ENCODE data around the gene SLC22A5.
"Not testable (repeated sequence)": the region's sequence is repeated elsewhere in the genome, so short reads cannot be mapped to it uniquely, and the experiment has no call there.

Gene SLC22A5

DNA sequence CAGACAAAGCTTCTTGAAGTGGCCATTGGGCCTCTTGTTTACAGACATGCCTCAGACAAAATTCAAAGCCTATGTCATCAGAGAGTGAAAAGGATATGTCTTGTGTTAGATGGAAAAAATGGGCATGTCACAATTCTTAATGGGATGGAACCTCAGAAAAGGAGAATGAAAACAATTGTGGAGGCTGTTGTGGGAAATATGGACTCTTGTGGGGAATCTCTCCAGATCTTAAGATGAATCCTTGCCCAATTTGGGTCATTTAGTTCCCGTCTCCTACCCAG is 19.5 kb downstream of the SLC22A5 start:
- DNase-seq: no peak

DNA sequence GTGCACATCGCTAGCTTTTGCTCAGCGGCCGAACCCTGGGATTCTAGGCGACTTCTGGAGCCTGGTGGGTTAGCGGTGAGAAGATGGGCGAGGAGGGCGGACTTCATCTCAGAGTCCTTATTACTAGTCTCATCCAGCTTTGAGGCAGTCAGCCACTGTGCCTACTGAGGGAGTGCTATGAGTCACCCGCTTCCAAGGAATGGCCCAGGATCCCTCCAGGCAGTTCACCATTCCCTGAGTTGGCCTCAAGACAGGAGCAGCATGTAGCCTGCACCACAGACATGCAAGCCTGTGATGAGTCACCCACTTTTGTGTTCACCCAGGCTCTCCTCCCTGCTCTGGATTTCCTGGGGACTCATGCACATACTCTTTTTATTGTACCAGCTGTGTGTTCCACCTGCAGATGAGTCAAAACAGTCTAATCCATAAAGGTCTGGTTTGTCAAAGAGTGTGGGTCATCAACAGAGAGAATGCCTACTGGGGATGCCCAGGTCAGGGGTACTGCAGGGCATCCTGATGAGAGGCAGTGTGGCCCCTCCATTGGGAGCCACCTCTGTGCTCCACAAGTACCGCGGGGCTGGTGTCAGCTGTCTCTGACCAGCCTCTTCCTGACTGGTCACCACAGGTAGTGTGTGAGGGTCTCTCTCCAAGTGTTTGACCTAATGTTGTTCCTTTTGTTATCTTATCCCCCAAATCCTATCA is 20.2 kb downstream of the SLC22A5 start:
- DNase-seq: no peak

DNA sequence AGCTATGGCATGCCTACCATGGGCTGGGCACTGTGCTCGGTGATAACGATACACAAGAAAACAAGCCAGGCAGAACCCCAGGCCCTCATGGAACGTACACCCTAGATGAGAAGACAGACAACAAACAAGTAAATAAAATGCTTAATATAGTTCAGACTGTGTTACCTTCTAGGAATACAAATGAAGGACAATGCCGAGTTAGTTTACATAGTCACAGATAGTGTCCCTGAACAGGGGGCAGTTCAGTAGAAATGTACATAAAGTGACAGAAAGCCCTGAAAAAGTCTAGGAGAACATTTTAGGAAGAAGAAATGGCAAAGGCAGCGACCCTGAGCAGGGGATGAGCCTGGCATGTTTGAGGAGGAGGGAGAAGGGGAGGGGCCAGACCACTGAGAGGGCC is 21.7 kb downstream of the SLC22A5 start:
- no peak for DNase-seq

DNA sequence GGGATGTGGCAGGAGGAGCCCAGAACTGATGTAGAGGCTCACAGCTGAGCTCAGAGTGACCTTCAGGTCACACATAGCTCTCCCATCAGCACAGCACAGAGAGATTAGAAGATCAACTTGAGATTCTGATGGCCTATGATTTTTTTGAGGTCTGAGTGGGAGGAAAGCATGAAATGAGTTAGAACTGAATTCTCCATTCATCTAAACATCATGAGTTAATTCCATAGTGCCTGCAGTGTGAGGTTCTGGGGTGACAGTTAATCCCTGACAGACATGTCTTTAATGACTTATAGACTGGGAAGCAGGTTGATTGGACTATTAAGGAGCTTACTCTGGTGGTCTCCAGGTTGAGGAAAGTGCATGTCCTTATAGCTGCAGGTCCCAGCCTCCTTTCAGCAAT is 22.4 kb downstream of the SLC22A5 start:
- no peak for DNase-seq

DNA sequence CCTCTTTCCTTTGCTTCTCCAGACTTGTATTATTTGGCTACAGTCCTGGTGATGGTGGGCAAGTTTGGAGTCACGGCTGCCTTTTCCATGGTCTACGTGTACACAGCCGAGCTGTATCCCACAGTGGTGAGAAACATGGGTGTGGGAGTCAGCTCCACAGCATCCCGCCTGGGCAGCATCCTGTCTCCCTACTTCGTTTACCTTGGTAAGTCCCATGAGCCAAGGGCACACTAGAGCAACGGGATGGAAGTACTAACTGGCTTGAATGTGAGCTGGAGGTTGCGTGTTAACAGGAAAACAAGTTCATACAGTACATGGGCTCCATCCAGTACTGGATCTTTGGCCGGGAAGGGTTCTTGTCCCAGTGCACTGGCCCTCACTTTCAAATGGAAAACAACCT is 22.9 kb downstream of the SLC22A5 start:
- no peak for DNase-seq

DNA sequence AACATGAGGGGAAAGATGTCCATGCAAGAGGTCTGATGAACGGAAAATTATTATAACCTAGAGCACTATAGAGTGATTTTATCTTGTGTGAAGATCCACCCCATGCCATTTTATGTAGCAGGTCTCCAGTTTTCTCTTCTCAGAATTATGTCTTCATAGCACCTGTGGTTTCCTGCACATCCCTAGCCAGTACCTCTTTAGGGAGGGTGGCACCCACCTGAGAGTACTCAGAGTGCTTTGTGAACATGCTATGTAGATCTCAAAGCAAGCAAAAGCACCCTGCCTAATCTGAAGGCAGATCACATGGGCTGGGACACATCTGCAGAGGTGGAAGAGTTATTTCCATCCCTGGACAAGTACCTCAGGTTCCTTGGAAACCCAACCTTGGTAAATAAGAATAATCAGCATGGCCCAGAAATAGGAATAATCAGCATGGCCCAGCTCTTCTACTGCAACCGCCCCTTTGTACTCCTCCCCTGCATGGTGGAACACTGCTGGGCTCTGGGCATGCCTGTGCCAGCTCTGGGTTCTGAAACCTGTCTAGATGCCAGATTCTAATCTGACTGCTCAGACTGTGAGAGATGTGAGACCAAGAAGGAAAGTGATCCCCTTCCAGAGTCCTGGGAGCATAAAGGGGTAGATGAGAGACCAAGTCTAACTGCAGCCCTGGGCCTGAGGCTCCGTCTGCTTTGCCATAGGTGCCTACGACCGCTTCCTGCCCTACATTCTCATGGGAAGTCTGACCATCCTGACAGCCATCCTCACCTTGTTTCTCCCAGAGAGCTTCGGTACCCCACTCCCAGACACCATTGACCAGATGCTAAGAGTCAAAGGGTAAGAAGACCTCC is 23.7 kb downstream of the SLC22A5 start:
- no peak for DNase-seq

DNA sequence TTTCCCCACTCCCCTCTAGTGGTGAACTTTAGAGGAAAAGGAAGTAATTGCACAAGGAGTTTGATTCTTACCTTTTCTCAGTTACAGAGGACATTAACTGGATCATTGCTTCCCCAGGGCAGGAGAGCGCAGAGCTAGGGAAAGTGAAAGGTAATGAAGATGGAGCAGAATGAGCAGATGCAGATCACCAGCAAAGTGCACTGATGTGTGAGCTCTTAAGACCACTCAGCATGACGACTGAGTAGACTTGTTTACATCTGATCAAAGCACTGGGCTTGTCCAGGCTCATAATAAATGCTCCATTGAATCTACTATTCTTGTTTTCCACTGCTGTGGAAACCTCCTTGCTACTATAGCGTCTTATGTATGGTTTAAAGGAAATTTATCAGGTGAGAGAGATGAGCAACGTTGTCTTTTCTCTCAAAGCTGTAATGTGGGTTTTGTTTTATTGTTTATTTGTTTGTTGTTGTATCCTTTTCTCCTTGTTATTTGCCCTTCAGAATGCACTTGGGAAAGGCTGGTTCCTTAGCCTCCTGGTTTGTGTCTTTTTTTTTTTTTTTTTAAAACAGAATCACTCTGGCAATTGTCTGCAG is 25.3 kb downstream of the SLC22A5 start:
- no peak for DNase-seq

DNA sequence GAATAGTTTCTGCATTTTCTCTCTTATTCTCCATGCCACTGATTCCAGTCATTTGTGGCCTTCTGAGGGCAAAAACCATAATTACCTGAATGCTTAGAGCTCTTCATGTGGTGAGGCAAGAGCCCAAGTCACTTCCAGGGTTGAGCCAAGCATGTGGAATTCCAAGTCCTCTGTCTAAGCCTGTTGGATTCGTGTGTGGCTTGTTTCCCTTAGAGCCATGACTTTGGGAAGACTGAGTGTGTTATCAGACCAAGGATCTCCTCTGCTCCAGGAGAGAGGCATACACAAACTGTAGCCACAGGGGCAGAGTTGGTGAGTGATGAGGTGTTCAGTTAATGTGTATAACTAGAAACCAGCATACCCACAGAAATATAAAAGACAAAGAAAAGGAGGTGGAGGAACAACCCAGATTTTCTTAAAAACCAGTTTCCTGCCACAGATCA is 27.1 kb downstream of the SLC22A5 start:
- DNase-seq: no peak

DNA sequence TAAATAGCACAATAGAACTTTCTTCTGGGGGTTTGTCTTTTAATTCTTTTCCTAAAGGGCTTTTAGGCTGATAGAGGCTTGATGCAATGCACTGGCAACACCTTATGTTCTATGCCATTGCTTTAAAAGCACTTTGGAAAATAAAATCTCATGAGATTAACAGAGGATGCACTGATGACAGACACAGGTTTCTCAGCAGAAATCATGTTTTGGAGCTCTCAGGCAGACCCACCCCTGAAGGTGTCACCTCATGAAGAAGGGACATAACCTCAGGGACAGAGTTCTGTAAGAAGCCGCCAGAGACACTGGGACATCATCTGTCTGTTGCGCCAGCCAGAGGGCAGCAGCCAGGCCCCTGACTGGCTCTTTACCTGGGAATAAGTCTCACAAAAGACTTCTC is 27.7 kb downstream of the SLC22A5 start:
- DNase-seq: no peak

DNA sequence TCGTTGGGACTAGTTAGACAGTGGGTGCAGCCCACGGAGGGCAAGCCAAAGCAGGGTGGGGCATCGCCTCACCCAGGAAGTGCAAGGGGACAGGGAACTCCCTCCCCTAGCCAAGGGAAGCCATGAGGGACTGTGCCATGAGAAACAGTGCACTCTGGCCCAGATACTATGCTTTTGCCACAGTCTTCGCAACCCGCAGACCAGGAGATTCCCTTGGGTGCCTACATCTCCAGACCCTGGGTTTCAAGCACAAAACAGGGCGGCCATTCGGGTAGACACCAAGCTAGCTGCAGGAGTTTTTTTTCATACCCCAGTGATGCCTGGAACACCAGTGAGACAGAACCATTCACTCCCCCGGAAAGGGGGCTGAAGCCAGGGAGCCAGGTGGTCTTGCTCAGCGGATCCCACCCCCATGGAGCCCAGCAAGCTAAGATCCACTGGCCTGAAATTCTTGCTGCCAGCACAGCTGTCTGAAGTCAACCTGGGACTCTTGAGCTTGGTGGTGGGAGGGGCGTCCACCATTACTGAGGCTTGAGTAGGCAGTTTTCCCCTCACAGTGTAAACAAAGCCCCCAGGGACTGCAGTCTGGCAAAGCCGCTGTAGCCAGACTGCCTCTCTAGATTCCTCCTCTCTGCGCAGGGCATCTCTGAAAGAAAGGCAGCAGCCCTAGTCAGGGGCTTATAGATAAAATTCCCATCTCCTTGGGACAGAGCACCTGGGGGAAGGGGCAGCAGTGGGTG is 28.6 kb downstream of the SLC22A5 start:
- not testable (repeated sequence) for DNase-seq

DNA sequence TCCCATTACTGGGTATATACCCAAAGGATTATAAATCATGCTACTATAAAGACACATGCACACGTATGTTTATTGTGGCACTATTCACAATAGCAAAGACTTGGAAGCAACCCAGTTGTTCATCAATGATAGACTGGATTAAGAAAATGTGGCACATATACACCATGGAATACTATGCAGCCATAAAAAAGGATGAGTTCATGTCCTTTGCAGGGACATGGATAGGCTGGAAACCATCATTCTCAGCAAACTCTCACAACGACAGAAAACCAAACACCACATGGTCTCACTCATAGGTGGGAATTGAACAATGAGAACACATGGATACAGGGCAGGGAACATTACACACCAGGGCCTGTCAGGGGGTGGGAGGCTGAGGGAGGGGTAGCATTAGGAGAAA is 34.5 kb downstream of the SLC22A5 start:
- not testable (repeated sequence) for DNase-seq

DNA sequence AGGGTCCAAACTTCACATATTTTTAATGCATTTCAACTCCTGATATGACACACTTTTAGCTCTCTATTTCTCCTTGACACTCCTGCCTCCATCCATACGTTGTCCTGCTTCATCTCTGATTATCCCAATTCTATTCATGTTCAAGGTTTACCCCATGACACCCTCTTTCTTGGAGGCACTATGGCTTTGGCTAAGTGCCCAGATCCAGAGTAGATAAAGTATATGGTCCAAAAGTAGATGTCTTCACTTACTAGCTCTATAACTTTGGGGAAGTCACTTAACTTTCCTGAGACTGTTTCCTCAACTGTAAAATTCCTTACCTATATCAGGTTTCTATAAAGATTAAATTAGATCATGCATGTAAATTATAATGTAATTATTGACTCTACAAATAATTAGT is 36.1 kb downstream of the SLC22A5 start:
- DNase-seq: no peak

DNA sequence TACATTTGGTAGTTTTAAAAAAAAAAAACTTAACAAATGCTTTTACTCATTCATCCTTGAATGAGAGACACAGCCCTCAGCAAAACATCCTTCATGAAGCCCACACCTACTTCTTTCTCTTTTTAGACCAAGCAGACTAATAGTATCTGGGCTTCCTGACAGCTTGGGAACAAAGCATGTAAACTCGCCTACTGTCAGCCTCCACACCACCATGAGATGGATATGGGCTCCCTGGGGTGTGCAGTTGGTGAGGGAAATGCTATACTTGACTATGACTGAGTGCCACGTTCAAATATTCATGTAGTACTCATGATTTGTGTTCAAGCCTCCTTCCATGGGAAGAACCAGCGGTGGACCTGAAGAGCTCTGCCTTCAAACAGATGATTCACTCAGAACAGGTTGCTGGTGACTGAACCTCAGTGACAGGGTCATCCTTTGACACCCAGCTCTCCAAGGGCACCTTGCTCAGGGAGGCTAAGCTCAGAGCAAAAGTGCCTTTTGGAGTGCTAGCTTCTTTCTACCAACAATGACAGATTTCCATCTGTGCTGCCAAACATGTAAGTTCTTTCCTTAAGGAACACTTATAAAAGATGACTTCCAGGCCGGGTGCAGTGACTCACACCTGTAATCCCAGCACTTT is 36.8 kb downstream of the SLC22A5 start:
- no peak for DNase-seq

DNA sequence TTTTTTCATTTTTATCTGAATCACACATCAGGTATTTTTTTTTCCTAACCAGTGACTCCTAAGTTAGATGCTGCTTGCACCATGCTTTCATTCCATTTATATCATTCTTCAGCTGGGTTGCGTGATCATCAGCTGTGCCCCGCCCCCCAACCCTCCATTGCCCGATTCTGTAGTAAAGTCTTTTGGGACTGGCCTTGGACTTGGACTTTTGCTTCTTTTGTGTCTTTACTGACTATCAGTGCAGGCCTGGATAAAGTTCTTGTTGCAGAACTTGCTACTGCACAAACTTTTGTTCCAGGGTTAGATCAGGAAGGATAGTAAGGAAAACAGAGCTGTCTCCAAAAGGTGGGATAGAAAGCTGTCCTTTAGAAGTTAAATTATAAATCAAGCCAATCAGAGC is 38.5 kb downstream of the SLC22A5 start:
- no peak for DNase-seq

DNA sequence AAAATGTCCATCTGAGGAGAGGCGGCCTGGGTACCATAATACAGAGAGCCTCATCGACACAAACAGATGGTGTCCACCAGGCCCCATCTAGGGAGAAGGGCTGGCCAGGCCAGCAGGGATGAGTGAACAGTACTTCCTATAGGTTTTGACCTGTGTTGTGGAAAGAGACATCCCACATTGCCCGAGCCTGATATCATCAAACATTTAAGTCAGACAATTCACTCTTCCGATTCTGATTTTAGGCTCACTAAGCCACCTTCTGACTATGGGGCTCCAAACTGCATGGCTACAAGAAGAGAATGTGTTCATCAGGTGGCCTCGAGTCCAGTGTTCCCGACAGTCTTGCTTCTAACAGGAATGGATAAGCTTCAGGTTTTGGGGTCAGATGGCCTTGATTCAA is 38.9 kb downstream of the SLC22A5 start:
- DNase-seq: no peak

DNA sequence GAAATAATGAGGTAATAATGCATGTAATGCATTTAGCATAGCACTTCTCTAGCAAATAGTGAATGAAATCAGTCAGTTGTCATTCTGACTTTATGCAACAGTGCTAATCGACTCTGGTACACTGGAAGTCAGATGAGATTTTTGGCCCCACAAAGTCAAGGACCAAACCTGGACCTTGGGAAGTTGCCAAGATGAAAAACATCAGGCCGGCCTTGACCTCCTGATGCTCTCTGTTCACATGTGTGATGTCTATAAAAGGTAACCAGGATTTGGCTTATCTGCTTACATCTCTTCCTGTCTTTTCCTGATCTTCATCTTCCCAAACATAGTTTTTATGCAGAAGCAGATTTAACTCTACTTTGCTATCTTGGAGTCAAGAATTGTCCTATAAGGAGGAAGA is 39.5 kb downstream of the SLC22A5 start:
- no peak for DNase-seq

DNA sequence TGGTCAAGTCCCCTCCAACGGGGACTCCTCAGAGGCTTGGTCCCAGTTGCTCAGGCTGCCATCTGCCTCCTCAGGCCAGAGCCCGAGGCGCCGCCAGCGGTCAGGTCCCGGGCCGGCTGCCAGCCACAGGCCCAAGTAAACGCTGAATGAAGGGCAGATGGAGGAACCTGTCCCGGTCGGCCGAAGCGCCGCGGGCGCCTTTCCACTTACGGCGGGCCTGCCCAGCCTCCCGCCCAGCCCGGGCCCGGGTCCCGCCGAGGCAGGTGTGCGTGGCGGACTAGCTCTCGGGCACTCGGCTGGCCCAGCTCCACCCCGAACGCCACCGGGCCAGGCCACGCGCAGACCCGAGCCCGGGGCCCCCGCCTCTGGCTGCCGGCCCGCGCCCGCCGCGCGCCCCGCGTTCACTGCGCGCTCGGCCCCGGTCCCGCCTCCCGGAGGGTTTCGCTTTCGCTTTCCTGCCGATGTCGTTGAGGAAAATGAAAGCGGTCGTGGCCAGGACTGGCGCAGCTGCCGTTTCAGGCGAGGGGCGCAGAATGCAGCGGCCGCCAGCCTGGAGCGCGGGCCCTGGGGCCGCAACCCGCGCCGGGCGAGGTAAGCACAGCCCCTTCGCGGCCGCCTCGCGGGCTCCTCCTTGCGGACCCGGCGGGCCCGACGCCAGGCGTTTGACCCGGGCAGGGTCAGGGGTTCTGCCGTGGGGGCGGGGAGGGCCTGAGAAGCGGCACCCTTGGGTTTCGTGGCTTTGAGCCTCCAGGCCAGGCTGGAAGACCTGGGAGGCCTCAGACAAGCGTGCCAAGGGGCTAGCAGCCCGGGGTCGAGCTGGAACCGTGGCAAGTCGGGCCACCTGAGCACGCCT is 41.2 kb downstream of the SLC22A5 start:
- no peak for DNase-seq

DNA sequence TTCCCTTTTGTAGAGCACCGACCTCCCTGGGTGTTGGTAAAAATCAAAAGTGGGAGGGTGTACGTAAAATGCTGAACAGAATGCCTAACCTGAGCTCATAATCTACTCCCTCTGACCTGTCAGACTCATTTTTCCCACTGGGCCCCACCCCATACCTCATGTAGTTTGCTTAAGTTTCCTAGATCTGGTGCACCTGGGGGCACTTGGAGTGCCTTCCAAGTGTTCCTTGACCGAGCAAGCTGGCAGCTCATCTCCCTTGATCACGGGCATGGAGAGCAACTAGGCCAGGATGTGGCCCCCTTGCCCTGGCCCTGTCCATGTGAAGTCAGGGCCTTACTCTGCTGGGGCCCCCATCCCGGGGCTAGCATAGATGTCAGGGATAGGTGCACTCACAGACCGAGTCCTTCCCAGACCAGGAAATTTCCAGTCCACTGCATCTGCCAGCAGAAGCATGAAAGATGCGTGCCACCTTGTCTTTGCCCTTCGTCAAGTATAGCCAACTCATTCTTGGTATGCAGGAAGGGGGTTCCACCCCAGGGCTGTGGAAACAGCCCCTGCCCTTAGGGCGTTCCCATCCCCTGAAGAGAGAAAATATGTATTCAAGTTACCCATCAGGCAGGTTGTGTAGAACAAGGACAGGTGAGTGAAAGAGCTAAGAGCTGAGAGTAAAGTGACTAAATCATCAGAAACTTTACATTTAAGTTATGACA is 41.9 kb downstream of the SLC22A5 start:
- no peak for DNase-seq

DNA sequence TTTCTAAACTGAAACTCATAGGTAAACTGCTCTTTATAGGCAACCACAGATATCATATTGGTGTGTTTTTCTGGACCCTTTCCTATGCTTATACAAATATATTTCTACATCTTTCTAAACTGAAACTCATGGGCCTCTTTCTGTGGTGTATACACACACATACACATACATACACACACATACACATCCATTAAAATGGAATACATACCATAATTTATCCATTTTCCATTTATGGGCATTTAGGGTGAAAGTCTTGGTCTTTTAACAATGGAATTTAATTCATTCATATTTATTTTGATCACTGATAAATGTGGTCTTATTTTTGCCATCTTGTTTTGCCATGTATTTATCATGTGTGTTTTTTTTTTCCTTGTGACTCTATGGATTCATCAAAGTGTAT is 44.1 kb downstream of the SLC22A5 start:
- DNase-seq: no peak

DNA sequence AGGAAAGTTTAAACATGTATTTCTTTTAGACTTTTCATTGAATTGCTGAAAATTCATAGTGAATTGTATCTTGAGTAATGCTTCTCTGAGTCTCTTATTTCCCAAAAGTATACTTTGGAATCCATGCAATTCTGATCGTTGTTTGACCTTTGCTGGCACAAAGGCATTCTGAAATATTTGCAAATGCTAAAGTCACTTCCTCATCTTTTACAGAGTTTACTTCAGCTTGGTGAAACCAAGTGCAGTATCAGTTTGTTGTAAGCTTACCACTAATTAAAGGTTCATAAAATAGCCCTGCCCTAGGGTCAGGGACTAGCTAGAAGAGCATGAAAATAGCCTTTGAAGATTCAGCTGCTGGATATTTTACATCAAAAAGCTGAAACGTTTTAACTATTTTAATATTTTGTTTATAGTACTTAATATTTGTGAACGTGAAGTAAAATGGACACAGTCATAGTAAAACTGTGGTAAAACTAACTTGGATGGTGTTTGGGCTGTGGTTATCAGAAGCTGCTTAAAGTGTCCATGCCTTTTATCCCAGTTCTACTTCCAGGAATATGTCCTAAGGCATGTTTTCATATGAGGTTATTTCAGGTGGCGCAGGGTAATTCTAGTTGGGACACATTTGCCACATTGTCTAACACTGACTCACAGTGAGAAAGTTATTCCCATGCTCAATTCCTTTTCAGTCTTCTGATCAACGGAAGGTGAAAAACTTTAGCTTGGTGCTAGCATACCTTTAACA is 45.3 kb downstream of the SLC22A5 start:
- DNase-seq: no peak

DNA sequence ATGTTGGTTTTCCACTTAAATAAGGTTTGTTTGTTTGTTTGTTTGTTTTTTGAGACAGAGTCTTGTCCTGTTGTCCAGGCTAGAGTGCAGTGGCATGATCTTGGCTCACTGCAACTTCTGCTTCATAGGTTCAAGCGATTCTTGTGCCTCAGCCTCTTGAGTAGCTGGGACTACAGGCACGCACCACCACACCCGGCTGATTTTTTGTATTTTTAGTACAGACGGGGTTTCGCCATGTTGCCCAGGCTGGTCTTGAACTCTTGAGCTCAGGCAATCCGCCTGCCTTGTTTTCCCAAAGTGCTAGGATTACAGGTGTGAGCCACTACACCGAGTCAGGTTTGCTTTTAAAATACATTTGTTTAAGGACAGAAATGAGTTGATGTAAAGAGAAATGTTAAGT is 46.0 kb downstream of the SLC22A5 start:
- DNase-seq: not testable (repeated sequence)
